Central memory CD8-positive, alpha-beta T cell (primary cell): ENCODE measurements around the gene COL11A1.
"Not testable (repeated sequence)": the region's sequence is repeated elsewhere in the genome, so short reads cannot be mapped to it uniquely, and the experiment has no call there.

Source experiments
- ATAC-seq: fragments of 150-1000 bp; cut with Tn5 transposase; replicated peaks from 2 replicates; pipeline ENCODE4 v1.10.0; 2022; ENCODE audit warnings: mild to moderate bottlenecking, moderate FRiP score, moderate number of reproducible peaks; ENCODE audit not compliant: poor library complexity, severe bottlenecking; ENCODE audit errors: extremely low read depth
- DNase-seq, 2 donors: peaks; one replicate each; pipeline ENCODE4 v3.0.0; 2021; ENCODE audit warnings: low spot score in 2 of 2
- H3K27ac Mint-ChIP-seq: one replicate; pipeline ENCODE4 v1.8.0; 2022; ENCODE audit warnings: low read depth, mild to moderate bottlenecking, moderate library complexity, mixed read lengths
- H3K27me3 Mint-ChIP-seq: one replicate; pipeline ENCODE4 v1.8.0; 2022; ENCODE audit warnings: mixed read lengths
- H3K36me3 Mint-ChIP-seq: one replicate; pipeline ENCODE4 v1.8.0; 2022; ENCODE audit warnings: mild to moderate bottlenecking, moderate library complexity, mixed read lengths; ENCODE audit not compliant: insufficient read depth
- H3K4me1 Mint-ChIP-seq: one replicate; pipeline ENCODE4 v1.8.0; 2022; ENCODE audit warnings: mixed read lengths
- H3K4me3 Mint-ChIP-seq: one replicate; pipeline ENCODE4 v1.8.0; 2022; ENCODE audit warnings: mild to moderate bottlenecking, moderate library complexity, mixed read lengths
- H3K9me3 Mint-ChIP-seq: one replicate; pipeline ENCODE4 v1.8.0; 2022; ENCODE audit warnings: mixed read lengths

COL11A1 gene

DNA sequence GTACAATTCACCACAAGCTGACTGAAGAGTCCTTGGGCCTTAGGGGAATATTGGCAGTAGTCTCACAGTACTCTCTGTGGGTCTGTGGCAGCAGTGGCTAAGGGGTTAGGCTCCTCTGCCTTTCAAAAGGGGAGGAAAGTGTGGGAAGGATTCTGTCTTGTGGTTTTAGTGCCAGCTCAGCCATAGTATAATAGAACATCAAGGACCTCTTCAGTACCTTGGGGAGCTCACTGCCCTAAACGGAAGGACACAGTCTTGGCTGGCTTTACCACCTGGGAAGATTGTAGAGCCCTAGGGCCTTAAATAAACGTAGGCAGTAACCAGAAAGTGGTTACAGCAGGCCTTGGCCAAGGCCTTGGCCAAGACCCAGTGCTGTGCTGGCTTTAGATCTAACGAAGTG lies 265.7 kb downstream of the COL11A1 start:
- no peaks in the 10 kb centered on the region for H3K4me1 Mint-ChIP-seq
- H3K27me3 Mint-ChIP-seq = no peaks in the 10 kb centered on the region
- ATAC-seq (no peak), DNase-seq (no peak)
- peaks cover 19% of the 10 kb centered on the region for H3K9me3 Mint-ChIP-seq
- no peak overlapping the region for H3K27ac Mint-ChIP-seq
- no peak overlapping the region for H3K4me3 Mint-ChIP-seq
- no peaks in the 10 kb centered on the region for H3K36me3 Mint-ChIP-seq

- Mint-ChIP-seq H3K9me3 (peaks cover 19% of the 10 kb centered on the region), H3K36me3 (no peaks in the 10 kb centered on the region), H3K4me3 (no peak overlapping the region), H3K27me3 (no peaks in the 10 kb centered on the region), H3K27ac (no peak overlapping the region), H3K4me1 (no peaks in the 10 kb centered on the region)
- no peak for ATAC-seq
- DNase-seq = no peak
Observed at GRCh38 chr1:102840741-102841140, 267.6 kb downstream of the COL11A1 start.

DNA sequence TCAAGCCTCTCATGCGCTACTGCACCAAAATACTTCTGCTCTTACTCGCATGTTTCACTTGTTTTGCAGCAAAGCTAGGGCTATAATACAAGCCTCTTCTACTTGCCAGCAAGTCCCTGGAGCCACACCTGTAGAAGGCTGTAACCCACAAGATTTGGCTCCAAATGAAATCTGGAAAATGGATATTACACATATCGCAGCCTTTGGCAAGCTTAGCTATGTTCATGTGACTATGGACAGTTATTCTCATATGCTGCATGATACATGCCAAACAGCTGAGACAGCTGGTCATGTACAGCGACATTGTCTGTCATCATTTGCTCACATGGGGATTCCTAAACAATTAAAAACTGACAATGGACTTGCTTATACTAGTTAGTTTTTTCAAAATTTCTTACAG lies 270.3 kb downstream of the COL11A1 start:
- no peaks in the 10 kb centered on the region for H3K36me3 Mint-ChIP-seq
- DNase-seq (no peak), ATAC-seq (no peak)
- peaks cover 9% of the 10 kb centered on the region for H3K9me3 Mint-ChIP-seq
- no peak overlapping the region for H3K27ac Mint-ChIP-seq
- no peaks in the 10 kb centered on the region for H3K27me3 Mint-ChIP-seq
- no peaks in the 10 kb centered on the region for H3K4me1 Mint-ChIP-seq
- H3K4me3 Mint-ChIP-seq = no peak overlapping the region

DNA sequence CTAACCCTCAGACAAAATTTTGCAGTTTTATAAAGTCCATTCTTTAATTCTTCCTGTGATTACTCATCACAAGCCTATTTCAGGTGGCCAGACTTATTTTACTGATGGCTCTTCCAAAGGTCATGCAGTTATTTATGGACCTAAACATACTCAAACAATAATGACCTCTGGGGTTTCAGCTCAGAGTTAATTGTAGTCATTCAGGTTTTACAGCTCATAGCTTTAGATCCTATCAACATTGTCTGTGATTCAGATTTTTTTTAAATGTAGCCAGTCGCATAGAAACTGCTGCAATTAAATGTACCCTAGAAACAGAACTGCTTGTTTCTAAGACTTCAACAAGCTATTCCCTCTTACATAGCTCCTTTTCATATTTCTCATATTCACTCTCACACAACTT lies 270.8 kb downstream of the COL11A1 start:
- Mint-ChIP-seq H3K27ac (no peak overlapping the region), H3K4me1 (no peaks in the 10 kb centered on the region), H3K36me3 (no peaks in the 10 kb centered on the region), H3K4me3 (no peak overlapping the region), H3K27me3 (no peaks in the 10 kb centered on the region), H3K9me3 (peaks cover 13% of the 10 kb centered on the region)
- ATAC-seq (no peak), DNase-seq (no peak)

GRCh38 chr1:102836991-102837390 lies 271.3 kb downstream of the COL11A1 start:
- Mint-ChIP-seq H3K27ac (no peak overlapping the region), H3K9me3 (peaks cover 13% of the 10 kb centered on the region), H3K4me3 (no peak overlapping the region), H3K27me3 (no peaks in the 10 kb centered on the region), H3K36me3 (no peaks in the 10 kb centered on the region), H3K4me1 (no peaks in the 10 kb centered on the region)
- no peak for ATAC-seq
- DNase-seq = no peak

DNA sequence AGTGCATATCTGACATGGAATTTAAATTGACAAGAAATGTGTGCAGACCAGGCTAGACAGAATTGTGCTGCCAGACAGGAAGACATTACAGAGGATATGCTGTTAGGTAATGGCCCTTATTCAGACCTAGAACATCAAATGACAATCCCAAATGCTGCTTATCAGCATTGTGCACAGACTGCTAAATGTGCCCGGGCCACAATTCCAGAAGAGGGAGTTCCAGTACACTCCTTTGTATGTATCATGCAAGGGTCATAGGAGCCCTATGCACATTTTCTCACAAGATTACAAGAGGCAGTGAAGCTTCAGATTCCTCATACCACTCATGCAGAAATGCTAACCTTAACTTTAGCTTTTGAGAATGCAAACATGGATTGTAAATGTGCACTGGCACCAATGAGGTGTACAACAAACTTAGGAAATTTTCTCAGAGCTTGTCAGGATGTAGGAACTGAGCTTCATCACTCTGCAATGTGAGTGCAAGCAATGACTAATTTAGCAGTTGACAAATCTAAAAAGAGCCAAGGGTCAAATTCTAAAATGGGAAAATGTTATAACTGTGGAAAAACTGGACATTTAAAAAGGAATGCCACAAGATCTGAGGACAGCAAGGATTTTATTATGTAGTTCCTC lies 273.5 kb downstream of the COL11A1 start:
- no peak for DNase-seq
- no peaks in the 10 kb centered on the region for H3K36me3 Mint-ChIP-seq
- no peaks in the 10 kb centered on the region for H3K27me3 Mint-ChIP-seq
- no peaks in the 10 kb centered on the region for H3K4me1 Mint-ChIP-seq
- no peak overlapping the region for H3K27ac Mint-ChIP-seq
- no peak for ATAC-seq
- no peak overlapping the region for H3K4me3 Mint-ChIP-seq
- peaks cover 10% of the 10 kb centered on the region for H3K9me3 Mint-ChIP-seq

GRCh38 chr1:102833151-102833550 lies 275.2 kb downstream of the COL11A1 start:
- H3K27me3 Mint-ChIP-seq = no peaks in the 10 kb centered on the region
- no peaks in the 10 kb centered on the region for H3K36me3 Mint-ChIP-seq
- ATAC-seq (no peak), DNase-seq (no peak)
- H3K4me3 Mint-ChIP-seq = no peak overlapping the region
- peaks cover 15% of the 10 kb centered on the region for H3K9me3 Mint-ChIP-seq
- H3K4me1 Mint-ChIP-seq = no peaks in the 10 kb centered on the region
- H3K27ac Mint-ChIP-seq = no peak overlapping the region

DNA sequence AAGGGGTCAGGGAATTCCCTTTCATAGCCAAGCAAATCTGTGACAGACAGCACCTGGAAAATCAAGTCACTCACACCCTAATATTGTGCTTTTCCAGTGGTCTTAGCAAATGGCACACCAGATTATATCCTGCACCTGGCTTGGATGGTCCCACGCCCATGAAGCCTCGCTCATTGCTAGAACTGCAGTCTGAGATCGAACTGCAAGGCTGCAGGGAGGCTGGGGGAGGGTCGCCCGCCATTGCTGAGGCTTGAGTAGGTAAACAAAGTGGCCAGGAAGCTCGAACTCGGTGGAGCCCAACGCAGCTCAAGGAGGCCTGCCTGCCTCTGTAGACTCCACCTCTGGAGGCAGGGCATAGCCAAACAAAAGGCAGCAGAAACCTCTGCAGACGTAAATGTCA lies 281.6 kb downstream of the COL11A1 start:
- not testable (repeated sequence) for DNase-seq, ATAC-seq, H3K27ac Mint-ChIP-seq, H3K4me1 Mint-ChIP-seq, H3K4me3 Mint-ChIP-seq, H3K36me3 Mint-ChIP-seq, H3K27me3 Mint-ChIP-seq
- peaks cover 15% of the 10 kb centered on the region for H3K9me3 Mint-ChIP-seq
